IMR-90 (cell line): Measurements from ENCODE around the gene SPTLC2.
"Not testable (repeated sequence)": the region's sequence is repeated elsewhere in the genome, so short reads cannot be mapped to it uniquely, and the experiment has no call there.

Experiments used
- CEBPB ChIP-seq: IDR thresholded peaks from 2 replicates; pipeline ENCODE4 v1.6.1; 2012; ENCODE audit warnings: low read depth, low read length, improper control_type of control experiment
- CHD1 ChIP-seq: IDR thresholded peaks from 2 replicates; pipeline ENCODE4 v1.6.1; 2012; ENCODE audit warnings: low read depth, low read length, improper control_type of control experiment
- CTCF ChIP-seq: conservative IDR thresholded peaks from 2 replicates; pipeline ENCODE4 v1.5.1; 2012; ENCODE audit warnings: mild to moderate bottlenecking, low read depth, low read length, improper control_type of control experiment
- FOS ChIP-seq: fragments of 150-350 bp; IDR thresholded peaks from 2 replicates; pipeline ENCODE4 v1.6.1; 2016; ENCODE audit warnings: low read depth, low read length
- MXI1 ChIP-seq: IDR thresholded peaks from 2 replicates; pipeline ENCODE4 v1.6.1; 2012; ENCODE audit warnings: low read depth, mild to moderate bottlenecking, low read length, moderate library complexity, borderline replicate concordance
- NFE2L2 ChIP-seq: fragments of 150-350 bp; IDR thresholded peaks from 2 replicates; pipeline ENCODE4 v1.6.1; 2016; ENCODE audit warnings: low read depth, mild to moderate bottlenecking, low read length
- POLR2A ChIP-seq: IDR thresholded peaks from 2 replicates; pipeline ENCODE4 v1.6.1; 2012; ENCODE audit warnings: mild to moderate bottlenecking, low read depth, low read length
- RAD21 ChIP-seq: IDR thresholded peaks from 2 replicates; pipeline ENCODE4 v1.6.1; 2012; ENCODE audit warnings: low read length, improper control_type of control experiment
- RFX5 ChIP-seq: IDR thresholded peaks from 2 replicates; pipeline ENCODE4 v1.8.0; 2012; ENCODE audit warnings: low read depth, mild to moderate bottlenecking, low read length, moderate library complexity
- TF ChIP-seq, protein P1 (sequence below): fragments of 150-350 bp; IDR thresholded peaks from 2 replicates; pipeline ENCODE4 v1.6.1; 2017; ENCODE audit warnings: mild to moderate bottlenecking, antibody characterized with exemption, low read length, low read depth

DNA sequence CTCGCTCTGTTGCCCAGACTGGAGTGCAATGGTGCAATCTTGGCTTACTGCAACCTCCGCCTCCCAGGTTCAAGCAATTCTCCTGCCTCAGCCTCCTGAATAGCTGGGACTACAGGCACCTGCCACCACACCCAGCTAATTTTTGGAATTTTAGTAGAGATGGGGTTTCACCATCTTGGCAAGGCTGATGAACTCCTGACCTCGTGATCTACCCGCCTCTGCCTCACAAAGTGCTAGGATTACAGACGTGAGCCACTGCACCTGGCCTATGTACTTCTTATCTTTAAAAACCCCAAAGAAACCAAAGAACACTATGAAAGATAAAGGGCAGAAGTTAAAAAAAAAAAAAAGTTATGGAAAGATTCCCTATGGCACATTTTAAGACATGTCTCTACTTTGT lies 79.5 kb downstream of the SPTLC2 start:
- not testable (repeated sequence) for TF ChIP-seq RFX5, POLR2A, CTCF, NFE2L2, CEBPB, RAD21, MXI1, CHD1, FOS
- TF ChIP-seq, protein P1, sequence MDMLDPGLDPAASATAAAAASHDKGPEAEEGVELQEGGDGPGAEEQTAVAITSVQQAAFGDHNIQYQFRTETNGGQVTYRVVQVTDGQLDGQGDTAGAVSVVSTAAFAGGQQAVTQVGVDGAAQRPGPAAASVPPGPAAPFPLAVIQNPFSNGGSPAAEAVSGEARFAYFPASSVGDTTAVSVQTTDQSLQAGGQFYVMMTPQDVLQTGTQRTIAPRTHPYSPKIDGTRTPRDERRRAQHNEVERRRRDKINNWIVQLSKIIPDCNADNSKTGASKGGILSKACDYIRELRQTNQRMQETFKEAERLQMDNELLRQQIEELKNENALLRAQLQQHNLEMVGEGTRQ, result not testable (repeated sequence)
